Kidney (tissue), 13 donors: ENCODE results near the gene TARP.
"Not testable (repeated sequence)": the region's sequence is repeated elsewhere in the genome, so short reads cannot be mapped to it uniquely, and the experiment has no call there.

ENCODE experiments used
- DNase-seq, 5 donors: peaks; one replicate each; pipeline ENCODE4 v3.0.0-alpha.2; 2013 to 2020
- FAIRE-seq: peaks from 2 replicates; lab custom pipeline; 2012; peaks lifted over from hg19 to GRCh38; lab: Jason Lieb, UNC
- H3K27ac ChIP-seq, 2 donors: one replicate each; pipeline ENCODE4 v1.7.0; 2013; ENCODE audit warnings: low read depth in 2 of 2, low read length in 2 of 2, inconsistent platforms in 1 of 2
- H3K27me3 ChIP-seq: one replicate; pipeline ENCODE4 v1.7.1; 2013; ENCODE audit warnings: low read length, inconsistent platforms; ENCODE audit not compliant: control insufficient read depth, insufficient read depth
- H3K36me3 ChIP-seq, 3 donors: one replicate each; pipeline versions ENCODE4 v1.7.0 to v1.7.1; 2013; ENCODE audit warnings: low read length in 3 of 3, control low read depth in 1 of 3, inconsistent platforms in 1 of 3; ENCODE audit not compliant: insufficient read depth in 3 of 3, control insufficient read depth in 2 of 3
- H3K4me1 ChIP-seq, 3 donors: one replicate each; pipeline versions ENCODE4 v1.7.0 to v1.7.1; 2013; ENCODE audit warnings: low read length in 3 of 3, inconsistent platforms in 1 of 3, low read depth in 1 of 3; ENCODE audit not compliant: control insufficient read depth in 2 of 3, insufficient read depth in 2 of 3
- H3K4me3 ChIP-seq, 3 donors: one replicate each; pipeline versions ENCODE4 v1.7.0 to v1.8.1; 2013; ENCODE audit warnings: low read length in 3 of 3, control low read depth in 1 of 3, inconsistent platforms in 1 of 3
- H3K9ac ChIP-seq, 3 donors: one replicate each; pipeline versions ENCODE4 v1.7.0 to v1.7.1; 2013; ENCODE audit warnings: low read length in 3 of 3, control low read depth in 1 of 3, inconsistent platforms in 1 of 3
- H3K9me3 ChIP-seq, 3 donors: one replicate each; pipeline versions ENCODE4 v1.7.0 to v1.7.1; 2013; ENCODE audit warnings: low read length in 3 of 3, control low read depth in 1 of 3, inconsistent platforms in 1 of 3; ENCODE audit not compliant: control insufficient read depth in 2 of 3, insufficient read depth in 1 of 3
- CTCF ChIP-seq: IDR thresholded peaks from 3 replicates; pipeline ENCODE4 v1.5.1; 2012; ENCODE audit warnings: mild to moderate bottlenecking, moderate library complexity, borderline replicate concordance; ENCODE audit not compliant: insufficient read depth; ENCODE audit errors: extremely low read depth
- intact Hi-C: fragments of 100-400 bp; cut with DNase I; formaldehyde crosslinking; loops from one replicate; pipeline ENCODE4 v1.11.1; 2022
- donor health status: control.
- donor health status: control.
- donor health status: control.
- donor health status: control.
- donor health status: control.
- donor health status: DM: yes; HTN: yes; CAD: no.
- donor health status: Normal renal cell carcinoma (clear cell type).

Gene TARP

GRCh38 chr7:38242814-38243213, 30.6 kb downstream of the TARP start:
- TF ChIP-seq CTCF, result no peak
- intact Hi-C loops, result no loop called here
- H3K9me3 ChIP-seq, result no peaks in the 10 kb centered on the region
- H3K27me3 ChIP-seq, result no peaks in the 10 kb centered on the region
- H3K4me3 ChIP-seq, result no peak overlapping the region
- no peaks in the 10 kb centered on the region for H3K36me3 ChIP-seq
- H3K4me1 ChIP-seq, result no peaks in the 10 kb centered on the region
- FAIRE-seq (no peak), DNase-seq (no peak)
- H3K9ac ChIP-seq, result no peak overlapping the region
- no peak overlapping the region for H3K27ac ChIP-seq

- Histone ChIP-seq H3K9me3 (no peaks in the 10 kb centered on the region), H3K27me3 (no peaks in the 10 kb centered on the region), H3K27ac (no peak overlapping the region), H3K9ac (no peak overlapping the region), H3K4me1 (no peaks in the 10 kb centered on the region), H3K4me3 (no peak overlapping the region), H3K36me3 (no peaks in the 10 kb centered on the region)
- no peak for DNase-seq
- FAIRE-seq, result no peak
- intact Hi-C loops, result no loop called here
- TF ChIP-seq CTCF, result no peak
These were observed 32.4 kb downstream of the TARP start for GRCh38 chr7:38241071-38241470.

DNA sequence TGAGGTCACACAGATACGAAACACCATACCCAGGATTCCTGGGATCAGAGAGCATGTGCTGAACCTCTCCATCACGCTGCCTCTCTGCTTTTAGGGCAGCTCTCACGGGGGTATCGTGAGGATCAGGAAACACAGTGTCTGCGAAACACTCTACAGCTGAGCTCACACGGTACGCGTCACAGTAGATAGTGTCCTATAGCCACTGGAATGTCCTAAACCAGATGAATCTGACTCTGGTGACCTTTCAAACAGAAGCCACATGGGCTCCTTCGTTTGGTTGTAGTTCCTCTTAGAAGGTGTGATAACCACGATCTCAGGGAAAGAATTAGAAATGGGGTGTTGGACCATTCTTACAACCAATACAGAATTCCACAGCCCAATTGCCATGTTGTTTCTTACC, 34.3 kb downstream of the TARP start:
- H3K36me3 ChIP-seq, H3K9me3 ChIP-seq, H3K27me3 ChIP-seq, H3K4me1 ChIP-seq, H3K4me3 ChIP-seq, DNase-seq, H3K27ac ChIP-seq, H3K9ac ChIP-seq, intact Hi-C loops, FAIRE-seq: not testable (repeated sequence)

- intact Hi-C loops, result no loop called here
- FAIRE-seq, result no peak
- H3K9ac ChIP-seq, result no peak overlapping the region
These were observed 37.8 kb downstream of the TARP start for GRCh38 chr7:38235606-38236005.

GRCh38 chr7:38234759-38235158, 38.7 kb downstream of the TARP start:
- FAIRE-seq, H3K4me1 ChIP-seq, H3K27ac ChIP-seq, intact Hi-C loops, H3K4me3 ChIP-seq, H3K9ac ChIP-seq, DNase-seq, H3K36me3 ChIP-seq, H3K27me3 ChIP-seq, H3K9me3 ChIP-seq: not testable (repeated sequence)

More at GRCh38 chr7:38235606-38236005, 37.8 kb downstream of the TARP start:
- Histone ChIP-seq H3K27me3 (no peaks in the 10 kb centered on the region), H3K9me3 (no peaks in the 10 kb centered on the region), H3K36me3 (no peaks in the 10 kb centered on the region), H3K27ac (no peak overlapping the region), H3K4me1 (no peaks in the 10 kb centered on the region), H3K4me3 (no peak overlapping the region)
- TF ChIP-seq CTCF, result no peak
- DNase-seq, result no peak
